NT2/D1 (cell line): ENCODE measurements around the gene TERF2IP.

Source experiments
- YY1 ChIP-seq: IDR thresholded peaks from 2 replicates; pipeline ENCODE4 v1.6.1; 2011; ENCODE audit not compliant: insufficient read length, insufficient read depth
- ZNF274 ChIP-seq: IDR thresholded peaks from 2 replicates; pipeline ENCODE4 v1.6.1; 2011; ENCODE audit warnings: mild to moderate bottlenecking, low read depth, low read length

GRCh38 chr16:75660321-75660720 is 12.7 kb downstream of the TERF2IP start:
- TF ChIP-seq YY1 = no peak
- no peak for TF ChIP-seq ZNF274
